Mesendoderm (in vitro differentiated cells): Measurements from ENCODE around the gene CKM.
"Not testable (repeated sequence)": the region's sequence is repeated elsewhere in the genome, so short reads cannot be mapped to it uniquely, and the experiment has no call there.

Experiments
- DNase-seq: peaks from one replicate; pipeline ENCODE4 v3.0.0; 2013
- H2AK5ac ChIP-seq: 2 replicates; pipeline ENCODE4 v1.6.1; 2013; ENCODE audit warnings: low read length, inconsistent platforms
- H2BK120ac ChIP-seq: 2 replicates; pipeline ENCODE4 v1.6.1; 2013; ENCODE audit warnings: low read depth, mild to moderate bottlenecking, low read length, moderate library complexity, mixed read lengths
- H2BK15ac ChIP-seq: replicated peaks from 2 replicates; pipeline ENCODE4 v1.6.1; 2013; ENCODE audit warnings: low read depth, mild to moderate bottlenecking, moderate library complexity
- H2BK5ac ChIP-seq: 2 replicates; pipeline ENCODE4 v1.6.1; 2013; ENCODE audit warnings: low read length, inconsistent platforms
- H3K18ac ChIP-seq: 2 replicates; pipeline ENCODE4 v1.6.1; 2013; ENCODE audit warnings: mild to moderate bottlenecking, low read length, mixed read lengths
- H3K23ac ChIP-seq: one replicate; pipeline ENCODE4 v1.6.1; 2013; ENCODE audit warnings: low read length
- H3K27ac ChIP-seq: 2 replicates; pipeline ENCODE4 v1.5.1; 2013; ENCODE audit warnings: low read depth, mild to moderate bottlenecking, inconsistent platforms, low read length, moderate library complexity
- H3K27me3 ChIP-seq: 2 replicates; pipeline ENCODE4 v1.6.1; 2013; ENCODE audit warnings: low read length, control low read depth, mild to moderate bottlenecking, inconsistent platforms; ENCODE audit not compliant: insufficient read depth, poor library complexity
- H3K36me3 ChIP-seq: 2 replicates; pipeline ENCODE4 v1.6.1; 2013; ENCODE audit warnings: low read length, inconsistent platforms; ENCODE audit not compliant: control insufficient read depth, insufficient read depth
- H3K4ac ChIP-seq: one replicate; pipeline ENCODE4 v1.6.1; 2013; ENCODE audit warnings: low read depth, mild to moderate bottlenecking, low read length, moderate library complexity
- H3K4me1 ChIP-seq: 2 replicates; pipeline ENCODE4 v1.6.1; 2013; ENCODE audit warnings: low read depth, low read length, inconsistent platforms; ENCODE audit not compliant: control insufficient read depth
- H3K4me2 ChIP-seq: 2 replicates; pipeline ENCODE4 v1.6.1; 2013; ENCODE audit warnings: low read length
- H3K4me3 ChIP-seq: 2 replicates; pipeline ENCODE4 v1.5.1; 2013; ENCODE audit warnings: mild to moderate bottlenecking, low read length
- H3K56ac ChIP-seq: one replicate; pipeline ENCODE4 v1.6.1; 2013; ENCODE audit warnings: low read length
- H3K79me1 ChIP-seq: 2 replicates; pipeline ENCODE4 v1.6.1; 2013; ENCODE audit warnings: low read length, inconsistent platforms
- H3K79me2 ChIP-seq: 2 replicates; pipeline ENCODE4 v1.6.1; 2013; ENCODE audit warnings: mild to moderate bottlenecking, low read length; ENCODE audit not compliant: control insufficient read depth, insufficient read depth
- H3K9ac ChIP-seq: 2 replicates; pipeline ENCODE4 v1.6.1; 2013; ENCODE audit warnings: low read length, inconsistent platforms
- H4K5ac ChIP-seq: one replicate; pipeline ENCODE4 v1.6.1; 2013; ENCODE audit warnings: low read length
- H4K8ac ChIP-seq: one replicate; pipeline ENCODE4 v1.6.1; 2013; ENCODE audit warnings: low read depth, mild to moderate bottlenecking, control low read depth, low read length, moderate library complexity
- WGBS: extraction: QIAGEN DNeasy Blood & Tissue Kit; methylation state at CpG from one replicate; pipeline ENCODE4 v1.1.7; 2013; ENCODE audit warnings: low lambda C conversion rate, missing lambda C conversion rate; ENCODE audit not compliant: insufficient coverage; ENCODE audit errors: extremely low coverage; 5-methylcytosine and 5-hydroxymethylcytosine counted together

The CKM gene

GRCh38 chr19:45271735-45272108, 51.0 kb downstream of the CKM start:
- Histone ChIP-seq H3K23ac (no peak overlapping the region), H2BK15ac (no peak overlapping the region), H3K27me3 (no peaks in the 10 kb centered on the region), H4K5ac (no peak overlapping the region), H3K4me3 (no peak overlapping the region), H2BK5ac (no peak overlapping the region), H3K36me3 (peaks cover 1% of the 10 kb centered on the region), H4K8ac (no peak overlapping the region), H3K4me1 (no peaks in the 10 kb centered on the region), H3K79me1 (no peaks in the 10 kb centered on the region), H2BK120ac (no peak overlapping the region), H3K56ac (no peak overlapping the region), H3K9ac (no peak overlapping the region), H3K79me2 (no peaks in the 10 kb centered on the region), H3K27ac (no peak overlapping the region), H2AK5ac (no peak overlapping the region), H3K4ac (no peak overlapping the region), H3K4me2 (no peak overlapping the region), H3K18ac (no peak overlapping the region)
- DNase-seq, result no peak
- WGBS, result no CpG with 5 or more reads among the region's 7 CpGs

GRCh38 chr19:45271098-45271734, 51.5 kb downstream of the CKM start:
- no peaks in the 10 kb centered on the region for H3K79me1 ChIP-seq
- no peak for DNase-seq
- H3K79me2 ChIP-seq, result no peaks in the 10 kb centered on the region
- no peak overlapping the region for H3K4me2 ChIP-seq
- H4K8ac ChIP-seq, result no peak overlapping the region
- H2BK5ac ChIP-seq, result no peak overlapping the region
- H3K4me3 ChIP-seq, result no peak overlapping the region
- H3K23ac ChIP-seq, result no peak overlapping the region
- no peak overlapping the region for H2BK120ac ChIP-seq
- H3K56ac ChIP-seq, result no peak overlapping the region
- H3K27ac ChIP-seq, result no peak overlapping the region
- no peak overlapping the region for H2AK5ac ChIP-seq
- H3K4ac ChIP-seq, result no peak overlapping the region
- H3K18ac ChIP-seq, result no peak overlapping the region
- no peak overlapping the region for H3K9ac ChIP-seq
- no peak overlapping the region for H2BK15ac ChIP-seq
- no peaks in the 10 kb centered on the region for H3K27me3 ChIP-seq
- no peak overlapping the region for H4K5ac ChIP-seq
- no peaks in the 10 kb centered on the region for H3K4me1 ChIP-seq
- H3K36me3 ChIP-seq, result peaks cover 1% of the 10 kb centered on the region
- no CpG with 5 or more reads among the region's 21 CpGs for WGBS

- H3K4me2 ChIP-seq, H3K36me3 ChIP-seq, H2BK120ac ChIP-seq, H3K56ac ChIP-seq, H2BK5ac ChIP-seq, H3K4me3 ChIP-seq, DNase-seq, H3K18ac ChIP-seq, H3K27ac ChIP-seq, H3K79me2 ChIP-seq, H3K27me3 ChIP-seq, H3K4ac ChIP-seq, H4K8ac ChIP-seq, H3K9ac ChIP-seq, H3K23ac ChIP-seq, H3K4me1 ChIP-seq, H3K79me1 ChIP-seq, H2BK15ac ChIP-seq, H4K5ac ChIP-seq, H2AK5ac ChIP-seq: not testable (repeated sequence)
- WGBS, result no CpG with 5 or more reads among the region's 13 CpGs
Observed at GRCh38 chr19:45269939-45270338, 52.7 kb downstream of the CKM start.

GRCh38 chr19:45267296-45267695, 55.4 kb downstream of the CKM start:
- Histone ChIP-seq H3K4me3 (no peak overlapping the region), H2BK5ac (no peak overlapping the region), H3K36me3 (no peaks in the 10 kb centered on the region), H4K5ac (no peak overlapping the region), H2AK5ac (no peak overlapping the region), H2BK120ac (no peak overlapping the region), H3K18ac (no peak overlapping the region), H2BK15ac (no peak overlapping the region), H3K23ac (no peak overlapping the region), H3K27ac (no peak overlapping the region), H3K56ac (no peak overlapping the region), H3K27me3 (no peaks in the 10 kb centered on the region), H3K79me1 (no peaks in the 10 kb centered on the region), H3K4me1 (no peaks in the 10 kb centered on the region), H4K8ac (no peak overlapping the region), H3K9ac (no peak overlapping the region), H3K79me2 (no peaks in the 10 kb centered on the region), H3K4ac (no peak overlapping the region), H3K4me2 (no peak overlapping the region)
- no CpG with 5 or more reads among the region's 12 CpGs for WGBS
- DNase-seq, result no peak

- Histone ChIP-seq H2BK120ac (no peak overlapping the region), H3K18ac (no peak overlapping the region), H3K27ac (no peak overlapping the region), H3K27me3 (no peaks in the 10 kb centered on the region), H3K4me2 (no peak overlapping the region), H3K9ac (no peak overlapping the region), H3K56ac (no peak overlapping the region), H3K4me1 (no peaks in the 10 kb centered on the region), H3K79me2 (no peaks in the 10 kb centered on the region), H4K8ac (no peak overlapping the region), H2BK5ac (no peak overlapping the region), H4K5ac (no peak overlapping the region), H2BK15ac (no peak overlapping the region), H3K79me1 (no peaks in the 10 kb centered on the region), H3K4ac (no peak overlapping the region), H2AK5ac (no peak overlapping the region), H3K4me3 (no peak overlapping the region), H3K36me3 (no peaks in the 10 kb centered on the region), H3K23ac (no peak overlapping the region)
- WGBS, result no CpG with 5 or more reads among the region's 5 CpGs
- DNase-seq, result no peak
Observed at GRCh38 chr19:45265375-45265774, 57.3 kb downstream of the CKM start.

GRCh38 chr19:45264781-45265317, 57.8 kb downstream of the CKM start:
- Histone ChIP-seq H2BK120ac (no peak overlapping the region), H2AK5ac (no peak overlapping the region), H3K27me3 (no peaks in the 10 kb centered on the region), H4K5ac (no peak overlapping the region), H3K56ac (no peak overlapping the region), H3K79me2 (no peaks in the 10 kb centered on the region), H3K9ac (no peak overlapping the region), H3K4me3 (no peak overlapping the region), H3K23ac (no peak overlapping the region), H3K79me1 (no peaks in the 10 kb centered on the region), H3K27ac (no peak overlapping the region), H3K4me1 (no peaks in the 10 kb centered on the region), H3K36me3 (no peaks in the 10 kb centered on the region), H2BK5ac (no peak overlapping the region), H4K8ac (no peak overlapping the region), H2BK15ac (no peak overlapping the region), H3K4ac (no peak overlapping the region), H3K18ac (no peak overlapping the region), H3K4me2 (no peak overlapping the region)
- no CpG with 5 or more reads among the region's 19 CpGs for WGBS
- DNase-seq, result no peak
